ENCODE results near the gene SH3GL1. TPM values are rescaled to one million over a fixed set of nuclear protein-coding genes. Genes with fewer than 3 reads are reported as not detected.

SH3GL1 gene
- total RNA-seq, 1 donor from 2014 or later, result 43.7 TPM

DNA sequence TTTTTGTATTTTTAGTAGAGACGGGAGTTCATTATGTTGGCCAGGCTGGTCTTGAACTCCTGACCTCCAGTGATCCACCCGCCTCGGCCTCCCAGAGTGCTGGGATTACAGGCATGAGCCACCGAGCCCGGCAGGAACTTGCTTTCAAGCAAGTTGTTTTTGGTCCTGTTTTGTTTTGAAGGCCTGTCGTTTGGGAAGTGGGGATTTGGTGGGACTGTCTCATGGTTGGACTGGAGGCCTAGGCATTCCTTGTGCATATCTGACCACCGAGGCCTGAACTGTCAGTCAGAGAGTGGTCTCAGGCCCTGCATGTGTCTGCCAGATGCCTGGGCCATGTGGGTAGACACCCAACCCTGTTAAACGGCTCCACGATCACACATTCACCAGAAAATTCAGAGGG, 30.9 kb upstream of the SH3GL1 start:
- ATAC-seq (ENCODE audit: low read depth), result peak; percentile 13
- TF ChIP-seq, protein P1, sequence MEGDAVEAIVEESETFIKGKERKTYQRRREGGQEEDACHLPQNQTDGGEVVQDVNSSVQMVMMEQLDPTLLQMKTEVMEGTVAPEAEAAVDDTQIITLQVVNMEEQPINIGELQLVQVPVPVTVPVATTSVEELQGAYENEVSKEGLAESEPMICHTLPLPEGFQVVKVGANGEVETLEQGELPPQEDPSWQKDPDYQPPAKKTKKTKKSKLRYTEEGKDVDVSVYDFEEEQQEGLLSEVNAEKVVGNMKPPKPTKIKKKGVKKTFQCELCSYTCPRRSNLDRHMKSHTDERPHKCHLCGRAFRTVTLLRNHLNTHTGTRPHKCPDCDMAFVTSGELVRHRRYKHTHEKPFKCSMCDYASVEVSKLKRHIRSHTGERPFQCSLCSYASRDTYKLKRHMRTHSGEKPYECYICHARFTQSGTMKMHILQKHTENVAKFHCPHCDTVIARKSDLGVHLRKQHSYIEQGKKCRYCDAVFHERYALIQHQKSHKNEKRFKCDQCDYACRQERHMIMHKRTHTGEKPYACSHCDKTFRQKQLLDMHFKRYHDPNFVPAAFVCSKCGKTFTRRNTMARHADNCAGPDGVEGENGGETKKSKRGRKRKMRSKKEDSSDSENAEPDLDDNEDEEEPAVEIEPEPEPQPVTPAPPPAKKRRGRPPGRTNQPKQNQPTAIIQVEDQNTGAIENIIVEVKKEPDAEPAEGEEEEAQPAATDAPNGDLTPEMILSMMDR (IDR thresholded peaks at IDR 0.05), result no peak
- Mint-ChIP-seq H3K27ac (peak overlapping the region; percentile 67), H3K4me3 (peak overlapping the region; percentile 73), H3K4me1 (peaks cover 38% of the 10 kb centered on the region), H3K36me3 (ENCODE audit: low read depth) (peaks cover 17% of the 10 kb centered on the region), H3K9me3 (no peaks in the 10 kb centered on the region), H3K27me3 (no peaks in the 10 kb centered on the region)
- POLR2A ChIA-PET, result interaction anchor here (1.2 kb wide), 1 partner anchor 40 kb away, joined by 3 read pairs; no protein-coding TSS in a partner anchor
- CTCF ChIA-PET, result no interaction called here
- no peak for DNase-seq
- intact Hi-C loops (cut with micrococcal nuclease), result no loop called here

DNA sequence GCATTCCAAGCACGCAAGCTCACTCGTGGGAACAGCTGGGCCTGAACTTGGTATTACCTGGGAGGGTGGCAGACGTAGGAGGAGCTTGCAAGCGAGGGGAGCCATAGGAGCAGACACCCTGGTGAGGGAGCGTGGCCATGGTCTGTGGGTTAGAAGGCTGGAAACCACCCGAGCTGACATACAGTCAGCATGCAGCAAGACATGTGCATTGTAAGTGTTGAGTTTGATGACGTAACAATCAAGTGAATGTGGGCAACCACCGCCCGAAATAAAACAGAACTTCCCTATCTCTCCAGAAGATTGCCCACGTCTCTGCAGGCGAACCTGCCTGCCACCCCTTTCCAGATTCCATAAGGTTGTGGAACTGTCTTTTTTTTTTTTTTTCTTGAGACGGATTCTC, 30.4 kb upstream of the SH3GL1 start:
- no peak for DNase-seq
- POLR2A ChIA-PET, result interaction anchor here (0.5 to 0.8 kb wide), 4 partner anchors 169 to 1473 kb away, joined by 3 to 5 read pairs (median 4); no protein-coding TSS in a partner anchor
- intact Hi-C loops (cut with micrococcal nuclease), result loop anchor here (1.0 kb wide), 1 partner anchor 28 kb away; the partner anchor contains the start of gene CHAF1A
- ATAC-seq (ENCODE audit: low read depth), result peak; percentile 78
- Mint-ChIP-seq H3K36me3 (ENCODE audit: low read depth) (peaks cover 19% of the 10 kb centered on the region), H3K27ac (peak overlapping the region; percentile 67), H3K4me1 (peaks cover 38% of the 10 kb centered on the region), H3K27me3 (no peaks in the 10 kb centered on the region), H3K4me3 (peak overlapping the region; percentile 38), H3K9me3 (no peaks in the 10 kb centered on the region)
- TF ChIP-seq, protein P1 (IDR thresholded peaks at IDR 0.05), result no peak
- CTCF ChIA-PET, result interaction anchor here (0.6 kb wide), 1 partner anchor 61 kb away, joined by 3 read pairs; no protein-coding TSS in a partner anchor

DNA sequence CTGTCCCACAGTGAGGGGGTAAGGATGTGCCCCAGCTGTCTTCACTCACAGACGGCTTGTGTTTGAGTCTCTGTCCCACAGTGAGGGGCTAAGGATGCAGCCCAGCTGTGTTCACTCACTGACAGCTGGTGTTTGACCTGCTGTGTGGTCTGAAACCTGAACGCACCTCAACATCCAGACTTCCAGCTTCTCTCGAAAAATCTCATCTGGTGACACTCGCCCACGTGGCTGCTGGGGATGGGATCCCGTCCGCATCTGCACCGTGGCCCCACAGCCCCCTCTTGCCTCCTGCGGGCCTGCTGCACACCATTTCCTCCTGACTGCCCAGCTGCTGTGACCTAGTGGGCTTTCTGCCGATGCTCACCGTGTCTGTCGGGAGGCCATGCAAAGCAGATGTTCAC, 29.4 kb upstream of the SH3GL1 start:
- H3K27me3 Mint-ChIP-seq, result no peaks in the 10 kb centered on the region

DNA sequence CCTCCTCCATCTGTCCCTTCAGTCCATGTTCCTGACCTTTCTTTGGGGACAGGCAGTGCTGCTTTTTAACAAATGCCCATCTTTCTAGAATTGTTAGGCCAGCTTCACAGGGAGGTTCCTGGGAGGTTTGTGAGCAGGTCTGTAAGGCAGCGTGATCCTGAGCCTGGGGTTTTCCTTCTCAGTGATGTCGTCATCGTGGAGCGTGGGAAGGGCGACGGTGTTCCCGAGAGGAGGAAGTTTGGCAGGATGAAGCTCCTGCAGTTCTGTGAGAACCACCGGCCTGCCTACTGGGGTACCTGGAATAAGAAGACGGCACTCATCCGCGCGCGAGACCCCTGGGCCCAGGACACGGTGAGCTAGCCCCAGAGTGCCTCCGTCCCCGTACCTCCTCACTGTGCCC, 28.9 kb upstream of the SH3GL1 start:
- no peak overlapping the region for H3K27ac Mint-ChIP-seq
- ChIA-PET POLR2A (no interaction called here), CTCF (no interaction called here)
- H3K27me3 Mint-ChIP-seq, result no peaks in the 10 kb centered on the region
- DNase-seq (no peak), ATAC-seq (ENCODE audit: low read depth) (no peak)
- peaks cover 33% of the 10 kb centered on the region for H3K4me1 Mint-ChIP-seq
- H3K9me3 Mint-ChIP-seq, result no peaks in the 10 kb centered on the region
- peaks cover 18% of the 10 kb centered on the region for H3K36me3 Mint-ChIP-seq (ENCODE audit: low read depth)
- H3K4me3 Mint-ChIP-seq, result no peak overlapping the region
- intact Hi-C loops (cut with micrococcal nuclease), result no loop called here
- TF ChIP-seq, protein P1 (IDR thresholded peaks at IDR 0.05), result no peak

More for the DNA sequence above, 29.4 kb upstream of the SH3GL1 start:
- DNase-seq (no peak), ATAC-seq (ENCODE audit: low read depth) (no peak)
- Mint-ChIP-seq H3K27ac (peak overlapping the region; percentile 67), H3K4me1 (peaks cover 37% of the 10 kb centered on the region), H3K36me3 (ENCODE audit: low read depth) (peaks cover 23% of the 10 kb centered on the region), H3K9me3 (no peaks in the 10 kb centered on the region), H3K4me3 (no peak overlapping the region)
- intact Hi-C loops (cut with micrococcal nuclease), result loop anchor here (1.0 kb wide), 1 partner anchor 27 kb away; the partner anchor contains the start of gene CHAF1A
- CTCF ChIA-PET, result no interaction called here
- POLR2A ChIA-PET, result interaction anchor here (0.6 to 0.7 kb wide), 2 partner anchors 22 to 441 kb away, joined by 4 to 6 read pairs; no protein-coding TSS in a partner anchor
- TF ChIP-seq, protein P1 (IDR thresholded peaks at IDR 0.05), result no peak

DNA sequence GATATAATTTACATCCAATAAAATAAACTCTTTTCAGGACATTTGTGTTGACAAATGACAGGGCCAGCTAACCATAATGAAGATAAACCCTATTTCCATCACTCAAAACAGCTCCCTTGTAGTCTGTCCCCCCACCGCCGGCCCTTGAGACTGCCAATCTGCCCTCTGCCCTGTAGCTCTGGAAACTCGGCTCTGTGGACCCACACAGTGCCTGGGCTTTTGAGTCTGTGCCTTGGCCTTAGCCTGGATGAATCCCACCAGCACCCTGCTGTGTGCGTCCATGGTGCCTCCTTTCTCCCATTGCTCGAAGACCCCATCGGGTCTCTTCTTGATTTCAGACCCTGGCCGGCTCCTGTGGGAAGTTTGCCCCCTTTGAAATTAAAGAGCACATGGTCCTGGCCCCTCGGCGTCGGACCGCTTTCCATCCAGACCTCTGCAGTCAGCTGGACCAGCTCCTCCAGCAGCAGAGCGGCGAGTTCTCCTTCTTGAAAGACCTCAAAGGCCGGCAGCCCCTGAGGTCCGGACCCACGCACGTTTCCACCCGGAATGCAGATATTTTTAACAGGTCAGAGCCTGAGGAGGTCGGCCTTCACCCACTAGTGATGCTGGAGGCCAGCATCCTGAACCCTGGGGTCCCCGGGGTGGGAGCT, 28.1 kb upstream of the SH3GL1 start:
- Mint-ChIP-seq H3K4me3 (no peak overlapping the region), H3K9me3 (no peaks in the 10 kb centered on the region), H3K4me1 (peaks cover 33% of the 10 kb centered on the region), H3K36me3 (ENCODE audit: low read depth) (peaks cover 22% of the 10 kb centered on the region), H3K27me3 (no peaks in the 10 kb centered on the region), H3K27ac (no peak overlapping the region)
- POLR2A ChIA-PET, result interaction anchor here (0.6 kb wide), 1 partner anchor 20 kb away, joined by 6 read pairs; no protein-coding TSS in a partner anchor
- intact Hi-C loops (cut with micrococcal nuclease), result no loop called here
- ATAC-seq (ENCODE audit: low read depth), result no peak
- no peak for DNase-seq
- CTCF ChIA-PET, result no interaction called here
- TF ChIP-seq, protein P1 (IDR thresholded peaks at IDR 0.05), result no peak
